NCI-H2107 treated with DMSO at 0.1 percent for 48 hours (cell line): ENCODE results near the gene ZNF30.
"Not testable (repeated sequence)": the region's sequence is repeated elsewhere in the genome, so short reads cannot be mapped to it uniquely, and the experiment has no call there.

Experiments used
- DNase-seq: peaks from one replicate; lab custom pipeline; 2025; ENCODE audit not compliant: unreplicated experiment; lab: John Stamatoyannopoulos, UW

Gene ZNF30

GRCh38 chr19:34926685-34927375 lies at the start of gene ZNF30:
TSS of gene ZNF30 (plus strand) at chr19:34926903. CDS start at chr19:34929948, 3,045 bp downstream.
- no peak for DNase-seq

DNA sequence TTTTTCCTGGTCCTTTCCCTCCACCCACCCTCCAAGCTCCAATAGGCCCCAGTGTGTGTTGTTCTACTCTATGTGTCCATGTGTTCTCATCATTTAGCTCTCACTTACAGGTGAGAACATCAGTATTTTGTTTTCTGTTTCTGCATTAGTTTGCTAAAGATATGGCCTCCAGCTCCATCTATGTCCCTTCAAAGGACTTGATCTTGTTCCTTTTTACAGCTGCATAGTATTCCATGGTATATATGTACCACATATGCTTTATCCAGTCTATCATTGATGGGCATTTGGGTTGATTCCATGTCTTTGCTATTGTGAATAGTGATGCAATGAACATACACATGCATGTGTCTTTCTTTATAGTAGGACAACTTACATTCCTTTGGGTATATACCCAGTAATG lies 47.1 kb upstream of the ZNF30 start:
- DNase-seq, result no peak

DNA sequence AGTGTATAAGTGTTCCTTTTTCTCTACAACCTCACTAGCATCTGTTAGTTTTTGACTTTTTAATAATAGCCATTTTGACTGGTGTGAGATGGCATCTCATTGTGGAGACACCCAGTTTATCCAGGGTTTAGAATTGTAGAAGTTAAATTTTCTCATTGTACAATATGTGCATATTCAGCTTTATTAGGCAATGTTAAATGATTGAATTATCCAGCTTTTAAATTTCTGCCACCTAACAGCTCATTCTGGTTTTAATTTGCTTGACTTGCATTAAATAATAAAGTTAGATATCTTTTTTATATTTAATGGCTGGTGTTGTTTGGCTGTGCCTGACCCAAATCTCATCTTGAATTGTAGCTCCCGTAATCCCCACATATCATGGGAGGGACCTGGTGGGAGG lies 46.7 kb upstream of the ZNF30 start:
- no peak for DNase-seq

GRCh38 chr19:34881982-34882381 lies 44.7 kb upstream of the ZNF30 start:
- no peak for DNase-seq

GRCh38 chr19:34888091-34888490 lies 38.6 kb upstream of the ZNF30 start:
- no peak for DNase-seq

GRCh38 chr19:34900245-34900644 lies 26.5 kb upstream of the ZNF30 start:
- no peak for DNase-seq

DNA sequence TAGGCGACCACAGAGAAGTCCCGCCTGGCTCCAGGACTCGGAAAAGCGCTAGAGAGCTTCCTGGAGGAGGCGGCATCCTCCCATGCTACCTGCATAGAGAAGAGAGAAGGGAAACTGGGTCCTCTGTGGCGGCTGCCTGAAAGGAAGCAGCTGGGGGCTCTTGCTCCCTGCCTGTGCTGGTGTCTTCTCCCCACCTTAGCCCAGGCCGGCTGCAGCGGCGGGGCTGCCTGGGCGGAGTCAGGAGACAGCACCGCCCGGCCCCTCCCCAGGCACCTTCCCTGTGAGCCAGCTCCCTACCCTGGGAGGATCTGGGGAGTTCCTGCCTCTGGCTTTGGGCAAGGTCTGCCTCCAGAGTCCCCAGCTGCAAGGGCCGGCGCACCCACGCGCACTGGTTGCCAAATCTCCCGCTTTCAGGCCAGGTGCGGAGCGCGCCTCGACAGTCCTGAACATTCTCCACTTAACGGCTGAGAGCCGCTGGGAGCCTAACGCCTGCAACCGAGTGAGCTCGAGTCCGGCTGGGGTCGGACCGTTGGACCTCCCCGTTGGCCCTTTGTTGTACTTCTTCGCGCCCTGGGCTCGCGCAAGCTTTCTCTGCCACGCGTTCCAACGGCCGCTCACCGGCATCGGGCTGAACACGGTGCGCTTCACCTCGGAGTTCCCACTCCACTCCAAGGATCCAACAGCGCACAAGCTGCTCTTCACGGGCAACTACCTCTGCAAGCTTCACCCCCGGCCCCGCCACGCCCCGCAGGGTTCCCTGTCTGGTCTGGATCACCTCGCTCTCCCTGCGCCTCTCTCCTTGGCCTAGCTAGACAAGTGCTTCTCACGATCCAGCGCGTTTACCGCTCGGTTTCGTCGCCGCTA lies 21.8 kb upstream of the ZNF30 start:
- no peak for DNase-seq

DNA sequence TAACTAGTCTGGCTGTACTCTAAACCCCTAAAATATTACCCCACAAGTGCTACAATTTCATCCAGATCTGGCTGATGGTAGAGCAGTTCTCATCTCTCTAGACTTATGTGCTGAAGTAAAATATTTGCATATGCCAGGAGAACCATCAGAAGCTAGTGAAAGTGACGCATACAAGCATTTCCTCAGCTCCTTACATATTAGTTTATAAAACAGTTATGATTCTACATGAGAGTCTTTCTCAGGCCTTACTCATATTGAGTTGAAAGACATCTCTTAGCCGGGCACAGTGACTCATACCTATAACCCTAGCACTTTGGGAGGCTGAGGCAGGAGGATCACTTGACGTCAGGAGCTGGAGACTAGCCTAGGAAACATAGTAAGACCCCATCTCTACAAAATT lies 15.9 kb upstream of the ZNF30 start:
- DNase-seq, result no peak

DNA sequence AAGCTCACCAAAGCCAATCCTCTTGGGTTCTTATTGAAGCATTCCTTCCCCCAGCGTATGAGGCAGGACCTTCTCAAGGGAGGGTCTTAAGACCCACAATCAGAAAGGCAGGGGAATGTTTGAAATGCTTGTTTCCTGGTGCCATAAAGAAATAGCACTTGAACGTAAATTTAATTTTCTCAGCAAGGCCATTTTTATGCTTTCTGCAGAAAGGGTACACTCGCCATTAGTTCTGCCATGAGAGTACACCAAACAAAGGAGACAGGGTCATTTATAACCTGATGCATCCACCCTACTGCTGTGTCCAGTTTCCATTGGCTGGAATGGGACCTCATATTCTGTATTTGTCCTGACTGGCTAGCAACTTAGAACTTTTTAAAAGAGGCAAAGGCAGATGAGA lies 9.6 kb upstream of the ZNF30 start:
- not testable (repeated sequence) for DNase-seq

GRCh38 chr19:34918190-34918589 lies 8.5 kb upstream of the ZNF30 start:
- DNase-seq, result no peak

- not testable (repeated sequence) for DNase-seq
Observed at GRCh38 chr19:34920090-34920786, 6.5 kb upstream of the ZNF30 start.

- DNase-seq, result no peak
Observed at GRCh38 chr19:34925278-34925855, 1.3 kb upstream of the ZNF30 start.

DNA sequence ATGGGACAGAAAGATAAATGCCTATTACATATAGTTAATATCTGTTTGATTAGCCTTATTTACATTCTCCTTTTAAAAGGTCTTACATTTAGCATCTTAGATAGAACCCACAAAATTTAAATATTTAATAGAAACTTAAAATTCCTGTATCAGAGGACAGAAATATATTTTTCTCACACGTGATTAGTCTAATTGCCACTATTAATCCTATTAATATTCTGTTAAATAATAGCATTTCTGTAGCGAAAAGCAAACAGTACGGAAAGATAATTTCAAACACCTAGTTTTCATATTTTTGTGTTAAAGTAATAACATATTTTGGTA lies 380 bp upstream of the ZNF30 start:
- DNase-seq, result no peak

DNA sequence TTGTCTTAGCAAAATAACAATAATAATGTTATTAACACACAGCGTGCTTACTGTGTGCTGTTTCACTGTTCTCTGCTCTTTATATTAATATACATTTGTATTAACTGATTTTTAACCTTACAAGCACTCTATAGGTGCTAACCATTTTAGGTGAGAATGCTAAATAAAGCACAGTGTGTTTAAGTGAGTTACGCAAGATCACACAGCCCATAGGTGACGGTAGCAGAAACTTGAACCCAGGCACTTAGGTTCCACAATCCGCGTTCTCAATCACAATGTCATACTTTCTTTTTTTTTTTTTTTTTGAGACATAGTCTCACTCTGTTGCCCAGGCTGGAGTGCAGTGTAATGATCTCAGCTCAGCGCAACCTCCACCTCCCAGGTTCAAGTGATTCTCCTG lies 5.8 kb downstream of the ZNF30 start:
- DNase-seq, result no peak

GRCh38 chr19:34936184-34936583 lies 9.5 kb downstream of the ZNF30 start:
- DNase-seq, result no peak

GRCh38 chr19:34938886-34939285 lies 12.2 kb downstream of the ZNF30 start:
- DNase-seq, result no peak

- no peak for DNase-seq
Observed at GRCh38 chr19:34943861-34944573, 17.3 kb downstream of the ZNF30 start.

DNA sequence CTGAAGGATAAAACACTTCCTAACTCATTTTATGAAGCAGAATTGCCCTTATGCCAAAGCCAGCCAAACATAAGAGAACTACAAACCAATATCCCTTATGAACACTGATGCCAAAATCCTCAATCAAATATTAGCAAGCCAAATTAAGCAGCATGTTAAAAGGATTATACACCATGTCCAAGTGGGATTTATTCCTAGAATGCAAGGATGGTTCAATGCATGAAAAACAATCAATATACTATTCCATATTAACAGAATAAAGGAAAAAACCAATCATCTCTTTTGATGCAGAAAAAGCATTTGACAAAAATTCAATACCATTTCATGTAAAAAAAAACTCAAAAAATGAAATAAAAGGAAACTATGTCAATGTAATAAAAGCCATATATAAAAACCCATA lies 26.4 kb downstream of the ZNF30 start:
- no peak for DNase-seq

DNA sequence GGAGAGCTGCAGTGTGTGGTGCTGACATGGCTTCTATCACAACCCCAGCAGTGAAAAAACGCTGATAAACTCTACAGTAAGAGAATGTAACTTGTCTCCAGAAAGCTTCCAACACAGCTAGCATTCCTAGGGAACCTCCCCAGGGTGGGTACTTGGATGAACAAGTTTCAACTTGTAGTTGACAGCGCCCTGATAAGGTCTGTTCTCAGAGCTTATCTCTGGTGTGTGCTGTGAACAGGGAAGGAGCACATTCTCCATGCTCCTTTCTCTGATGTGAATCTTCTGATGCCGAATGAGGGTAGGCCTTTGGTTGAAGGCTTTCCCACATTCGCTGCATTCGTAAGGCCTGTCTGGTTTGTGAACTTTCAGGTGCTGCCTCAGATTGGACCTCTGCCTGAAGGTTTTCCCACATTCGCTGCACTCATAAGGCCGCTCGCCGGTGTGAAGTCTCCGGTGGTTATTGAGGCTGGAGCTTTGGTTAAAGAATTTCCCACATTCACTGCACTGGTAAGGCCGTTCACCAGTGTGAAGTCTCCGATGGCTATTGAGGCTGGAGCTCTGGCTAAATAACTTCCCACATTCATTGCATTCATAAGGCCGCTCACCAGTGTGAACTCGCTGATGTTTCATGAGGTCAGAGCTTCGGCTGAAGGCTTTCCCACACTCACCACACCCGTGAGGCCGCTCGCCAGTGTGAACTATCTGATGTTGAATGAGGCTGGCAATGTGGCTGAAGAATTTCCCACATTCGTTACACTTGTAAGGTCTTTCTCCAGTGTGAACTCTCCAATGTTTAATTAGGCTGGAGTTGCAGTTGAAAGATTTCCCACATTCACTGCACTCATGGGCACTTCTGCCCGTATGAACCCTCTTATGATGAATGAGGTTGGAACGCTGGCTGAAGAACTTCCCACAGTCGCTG lies 31.4 kb downstream of the ZNF30 start:
- no peak for DNase-seq

DNA sequence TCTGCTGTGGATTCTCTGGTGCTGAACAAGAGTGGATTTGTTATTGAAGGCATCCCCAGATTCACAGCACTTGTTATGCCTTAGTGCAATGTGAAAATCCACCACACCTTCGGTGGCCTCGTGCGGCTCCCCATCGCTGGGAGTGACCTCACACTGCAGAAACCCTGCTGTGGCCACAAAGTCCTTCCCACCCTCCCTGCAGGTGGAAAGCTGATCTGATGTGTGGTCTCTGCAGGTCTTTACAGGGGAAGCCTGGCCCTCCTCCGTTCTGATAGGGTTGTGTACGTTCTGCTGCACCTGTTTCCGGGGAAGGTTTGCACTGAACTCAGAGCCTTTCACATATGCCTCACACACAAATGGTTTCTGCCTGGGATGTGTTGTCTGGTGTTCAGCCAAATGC lies 32.3 kb downstream of the ZNF30 start:
- DNase-seq, result no peak
